HG03045 (cell line): ENCODE data around the gene PADI4.

ENCODE experiments used
- ATAC-seq: cut with Tn5 transposase; IDR thresholded peaks from one replicate; pipeline ENCODE4 v1.9.1; 2021; ENCODE audit warnings: mild to moderate bottlenecking, moderate library complexity; ENCODE audit not compliant: unreplicated experiment

The PADI4 gene

GRCh38 chr1:17281775-17282181 is 26.2 kb upstream of the PADI4 start:
- ATAC-seq: no peak

- no peak for ATAC-seq
These were observed 25.2 kb upstream of the PADI4 start for GRCh38 chr1:17282836-17283235.

- ATAC-seq: no peak
These were observed 21.4 kb upstream of the PADI4 start for GRCh38 chr1:17286646-17287045.

- ATAC-seq: no peak
These were observed 20.7 kb upstream of the PADI4 start for GRCh38 chr1:17287130-17287776.

GRCh38 chr1:17289721-17290120 is 18.3 kb upstream of the PADI4 start:
- ATAC-seq: no peak

- ATAC-seq: no peak
These were observed 17.4 kb upstream of the PADI4 start for GRCh38 chr1:17290553-17290952.

GRCh38 chr1:17292299-17293160 is 15.5 kb upstream of the PADI4 start:
- no peak for ATAC-seq

GRCh38 chr1:17293681-17294425 is 14.1 kb upstream of the PADI4 start:
- ATAC-seq: no peak

GRCh38 chr1:17295292-17295691 is 12.7 kb upstream of the PADI4 start:
- no peak for ATAC-seq

- ATAC-seq: no peak
These were observed 11.9 kb upstream of the PADI4 start for GRCh38 chr1:17296086-17296485.

- ATAC-seq: no peak
These were observed 10.0 kb upstream of the PADI4 start for GRCh38 chr1:17297991-17298390.

GRCh38 chr1:17301767-17302166 is 6.2 kb upstream of the PADI4 start:
- no peak for ATAC-seq

- ATAC-seq: no peak
These were observed 3.7 kb upstream of the PADI4 start for GRCh38 chr1:17304151-17304825.

GRCh38 chr1:17304826-17305175 is 3.2 kb upstream of the PADI4 start:
- no peak for ATAC-seq

- ATAC-seq: no peak
These were observed 2.4 kb upstream of the PADI4 start for GRCh38 chr1:17305576-17306095.

- ATAC-seq: no peak
These were observed 1.6 kb upstream of the PADI4 start for GRCh38 chr1:17306407-17306806.

- ATAC-seq: no peak
These were observed 1.1 kb upstream of the PADI4 start for GRCh38 chr1:17306921-17307320.

GRCh38 chr1:17307329-17307728 is 668 bp upstream of the PADI4 start:
- ATAC-seq: no peak

GRCh38 chr1:17308593-17308992 is 596 bp downstream of the PADI4 start:
- ATAC-seq: no peak

- ATAC-seq: no peak
These were observed 1.6 kb downstream of the PADI4 start for GRCh38 chr1:17309426-17310067.
